ENCODE data around the gene KERA.

DNA sequence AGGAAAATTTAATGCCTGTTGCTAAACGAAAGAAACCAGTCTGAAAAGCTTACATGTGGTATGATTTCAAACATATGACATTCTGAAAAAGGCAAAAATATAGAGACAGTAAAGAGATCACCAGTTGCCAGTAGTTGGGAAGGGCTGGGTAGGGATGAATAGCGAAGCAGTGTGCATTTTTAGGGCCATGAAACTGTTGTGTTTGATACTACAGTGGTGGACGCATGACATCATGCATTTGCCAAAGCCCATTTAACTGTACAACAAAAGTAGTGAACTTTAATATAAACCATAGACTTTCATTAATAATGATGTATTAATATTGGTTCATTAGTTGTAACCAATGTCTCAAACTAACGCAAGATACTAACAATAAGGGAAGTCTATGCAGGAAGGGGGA lies 38.4 kb downstream of the KERA start:
- TF ChIP-seq POLR2AphosphoS5 (IDR thresholded peaks at IDR 0.05; ENCODE audit: low read depth, low read length) (no peak), POLR2A (IDR thresholded peaks at IDR 0.05; ENCODE audit: low read depth, low read length) (no peak), SPI1 (IDR thresholded peaks at IDR 0.05; ENCODE audit: low read depth, low read length) (no peak), TAF1 (IDR thresholded peaks at IDR 0.05; ENCODE audit: low read depth, low read length) (no peak), PAX5 (IDR thresholded peaks at IDR 0.05; ENCODE audit: insufficient read depth, low read length, severe bottlenecking) (no peak), POU2F2 (IDR thresholded peaks at IDR 0.05; ENCODE audit: low read depth, low read length) (no peak)
